Islet of Langerhans (tissue), 1 donor: Measurements from ENCODE around the gene PPFIBP1.

Experiments used
- FAIRE-seq: peaks from one replicate; lab custom pipeline; 2011; peaks lifted over from hg19 to GRCh38; lab: Jason Lieb, UNC

The PPFIBP1 gene

DNA sequence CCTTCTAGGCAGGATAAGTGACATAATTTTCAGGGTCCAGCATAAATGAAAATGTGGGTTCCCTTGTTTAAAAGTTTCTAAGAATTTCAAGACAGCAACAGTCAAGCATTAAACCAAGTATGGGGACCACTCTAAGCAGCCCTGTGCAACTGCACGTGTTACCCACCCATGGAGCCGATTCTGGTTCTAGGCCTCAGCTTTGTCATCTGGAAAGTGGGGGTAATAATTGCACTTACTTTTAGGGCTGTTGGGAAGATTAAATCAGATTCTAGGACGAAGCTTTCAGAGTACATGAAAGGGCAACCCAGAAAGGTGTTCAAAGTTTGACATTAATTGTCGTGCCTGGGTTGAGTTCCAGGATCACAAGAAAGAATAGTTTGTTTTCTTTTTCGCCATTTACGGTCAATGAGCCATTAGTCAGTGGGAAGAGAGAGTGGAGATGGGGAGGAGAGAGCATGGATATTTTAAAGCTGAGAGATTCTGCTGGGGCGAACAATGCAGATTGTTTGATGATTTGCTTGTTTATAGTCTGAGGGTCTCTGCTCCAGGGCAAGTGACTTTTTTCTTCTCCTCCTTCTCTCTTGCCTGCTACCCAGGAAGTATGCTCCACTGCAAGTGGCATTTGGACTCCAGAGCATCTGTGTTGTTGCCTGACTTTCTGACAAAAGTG is 10.7 kb upstream of the PPFIBP1 start:
- FAIRE-seq = no peak

DNA sequence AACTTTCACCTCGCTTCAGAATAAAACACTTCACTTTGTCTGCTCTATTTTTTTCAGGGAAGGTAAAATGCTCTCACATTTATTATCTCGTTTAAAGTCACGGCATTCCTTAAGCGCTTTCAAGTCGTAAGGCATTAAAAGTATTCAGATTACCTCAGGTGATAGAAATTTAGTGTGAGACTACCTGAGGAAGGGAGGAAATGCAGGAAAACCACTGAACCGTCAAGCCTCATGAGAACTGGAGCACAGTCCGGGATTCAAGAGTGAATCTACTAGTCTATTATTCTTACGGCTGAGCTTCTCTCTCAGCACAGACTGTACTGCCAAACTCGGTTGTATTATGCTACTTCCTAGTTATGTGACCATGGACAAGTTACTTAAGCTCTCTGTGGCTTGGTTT is 8.3 kb upstream of the PPFIBP1 start:
- FAIRE-seq = no peak

GRCh38 chr12:27516625-27517024 is 7.4 kb upstream of the PPFIBP1 start:
- no peak for FAIRE-seq

- no peak for FAIRE-seq
Observed at GRCh38 chr12:27517546-27517945, 6.5 kb upstream of the PPFIBP1 start.

- FAIRE-seq = no peak
Observed at GRCh38 chr12:27517961-27518665, 5.9 kb upstream of the PPFIBP1 start.

GRCh38 chr12:27521066-27521465 is 2.9 kb upstream of the PPFIBP1 start:
- no peak for FAIRE-seq

- FAIRE-seq = no peak
Observed at GRCh38 chr12:27521981-27522380, 2.0 kb upstream of the PPFIBP1 start.

GRCh38 chr12:27523305-27523641 is 733 bp upstream of the PPFIBP1 start:
- no peak for FAIRE-seq

GRCh38 chr12:27524494-27524835 is 459 bp downstream of the PPFIBP1 start:
- FAIRE-seq = no peak

DNA sequence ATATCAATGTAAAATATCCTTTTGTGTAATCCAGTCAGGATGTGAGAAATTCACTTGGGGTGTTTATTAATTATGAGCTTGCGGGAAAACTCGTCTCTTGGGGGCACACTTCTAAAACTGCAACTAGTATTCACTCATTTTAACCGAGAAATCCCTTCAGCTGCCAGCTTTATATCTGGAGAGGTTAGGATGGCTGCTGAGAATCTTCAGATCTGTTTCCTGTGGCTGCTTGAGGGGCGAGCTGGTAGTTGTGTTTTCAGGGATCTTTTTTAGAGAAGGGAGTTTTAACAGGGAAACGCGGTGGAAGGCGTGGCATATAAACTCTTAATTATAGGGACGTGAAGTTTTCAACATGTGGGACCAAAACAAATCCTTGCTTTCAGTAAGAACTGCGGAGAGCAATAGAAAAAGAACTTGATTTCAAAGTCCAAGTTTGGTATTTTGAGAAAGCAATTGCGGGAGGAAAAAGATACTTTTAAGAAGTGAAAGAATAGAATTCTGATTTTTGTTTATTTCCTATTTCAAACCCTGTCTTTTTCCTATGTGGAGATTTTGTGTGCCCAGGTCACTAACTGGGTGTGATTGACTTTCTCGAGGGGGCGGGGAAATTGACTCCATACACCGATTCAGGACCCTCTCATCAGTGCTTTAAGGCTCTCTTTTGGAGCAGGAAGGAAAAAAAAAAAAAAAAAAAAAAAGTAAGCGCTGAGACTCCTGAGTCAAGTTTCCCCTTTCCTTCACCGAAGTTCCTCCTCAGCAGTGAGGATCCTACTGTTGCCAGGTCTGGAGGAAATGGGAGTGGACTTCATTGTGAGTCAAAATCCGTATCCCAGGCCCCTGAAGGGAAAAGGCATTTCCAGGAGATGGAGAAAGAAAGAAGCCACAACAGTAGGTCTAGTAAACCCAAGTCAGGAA is 1.1 kb downstream of the PPFIBP1 start:
- FAIRE-seq = no peak

DNA sequence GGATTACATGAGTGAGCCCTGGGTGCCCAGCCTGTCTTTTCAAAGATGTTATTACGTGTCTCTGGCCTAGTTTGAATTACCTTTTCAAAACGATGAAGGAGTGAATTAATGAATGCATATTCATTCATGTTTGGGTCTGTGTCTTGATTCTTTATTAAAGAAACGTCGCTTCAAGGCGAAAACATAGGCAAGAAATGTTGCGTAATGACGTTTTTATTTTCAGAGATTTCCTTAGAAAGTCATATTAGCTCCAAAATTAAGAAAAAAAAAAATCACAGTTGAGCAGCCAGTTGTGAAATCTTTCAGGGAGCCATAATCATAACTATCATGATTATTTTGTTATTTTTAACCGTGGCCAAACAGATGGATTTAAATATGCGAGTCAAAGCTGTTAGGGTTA is 3.5 kb downstream of the PPFIBP1 start:
- FAIRE-seq = no peak

- no peak for FAIRE-seq
Observed at GRCh38 chr12:27528788-27529187, 4.8 kb downstream of the PPFIBP1 start.

DNA sequence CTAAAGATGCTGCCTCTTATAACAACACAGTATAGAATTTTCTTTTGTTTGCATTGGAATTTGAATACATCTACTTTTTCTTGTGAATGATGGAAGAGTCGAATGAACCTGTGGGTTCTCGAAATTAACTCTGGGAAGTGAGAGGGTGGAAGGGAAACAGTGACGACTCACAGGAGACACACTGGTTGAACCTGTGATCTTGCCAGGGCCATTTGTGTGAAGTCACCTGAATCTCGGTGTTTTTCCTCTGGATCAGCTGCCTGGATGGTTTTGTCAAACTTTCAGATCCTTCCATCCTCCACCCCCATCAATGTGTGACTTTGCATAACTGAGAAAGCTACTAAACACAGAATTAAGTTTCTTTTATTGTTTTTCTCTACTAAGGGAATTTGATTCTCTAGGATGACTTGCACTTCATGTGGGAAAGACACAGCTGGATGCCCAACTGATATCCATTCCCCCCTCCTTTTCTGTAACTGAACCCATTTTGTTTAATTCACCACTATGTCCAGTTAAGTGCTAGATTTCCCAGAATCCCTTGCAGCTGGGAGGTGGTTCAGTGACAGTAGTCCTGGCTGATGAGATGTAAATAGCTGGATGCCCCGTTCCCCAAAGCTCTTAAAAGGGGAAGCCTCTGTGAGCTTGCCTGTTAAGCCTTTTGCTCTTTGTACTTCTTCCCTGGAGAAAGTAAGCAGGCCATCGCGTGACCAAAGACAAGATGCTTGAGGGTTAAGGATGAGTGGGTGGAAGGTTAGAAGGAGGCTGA is 6.3 kb downstream of the PPFIBP1 start:
- no peak for FAIRE-seq

- no peak for FAIRE-seq
Observed at GRCh38 chr12:27531896-27532295, 7.9 kb downstream of the PPFIBP1 start.

DNA sequence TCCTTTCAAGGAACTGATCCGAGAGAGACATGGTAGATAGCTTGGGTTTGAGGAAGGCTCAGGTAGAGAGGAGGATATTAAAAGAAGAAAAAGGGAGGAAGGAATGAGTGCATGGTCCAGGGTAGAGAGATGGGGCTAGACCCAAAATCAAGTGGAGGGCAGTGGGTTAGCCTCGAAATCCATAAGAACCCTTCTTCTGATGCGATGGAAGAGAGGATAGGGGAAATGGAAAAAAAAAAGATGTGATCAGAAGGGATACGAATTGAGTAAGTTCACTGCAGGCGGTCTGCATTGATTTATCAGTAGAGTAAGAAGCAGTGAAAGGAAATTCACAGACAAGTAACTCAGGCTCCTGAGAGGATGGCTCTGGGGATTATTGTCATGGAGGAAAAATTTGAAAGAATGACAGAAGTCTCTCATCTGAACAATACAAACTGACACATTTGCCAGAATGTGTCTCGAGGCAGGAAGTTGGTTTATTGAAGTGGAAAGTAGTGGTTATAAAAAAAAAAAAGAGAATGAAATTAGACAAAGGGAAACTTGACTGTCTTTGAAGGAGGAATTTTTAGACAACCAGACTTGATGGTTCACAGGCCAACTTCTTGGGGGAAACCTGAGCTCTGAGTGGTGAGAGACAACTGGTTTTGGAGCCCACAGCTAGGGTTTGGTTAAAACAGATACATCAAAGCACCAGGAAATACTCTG is 10.2 kb downstream of the PPFIBP1 start:
- no peak for FAIRE-seq

DNA sequence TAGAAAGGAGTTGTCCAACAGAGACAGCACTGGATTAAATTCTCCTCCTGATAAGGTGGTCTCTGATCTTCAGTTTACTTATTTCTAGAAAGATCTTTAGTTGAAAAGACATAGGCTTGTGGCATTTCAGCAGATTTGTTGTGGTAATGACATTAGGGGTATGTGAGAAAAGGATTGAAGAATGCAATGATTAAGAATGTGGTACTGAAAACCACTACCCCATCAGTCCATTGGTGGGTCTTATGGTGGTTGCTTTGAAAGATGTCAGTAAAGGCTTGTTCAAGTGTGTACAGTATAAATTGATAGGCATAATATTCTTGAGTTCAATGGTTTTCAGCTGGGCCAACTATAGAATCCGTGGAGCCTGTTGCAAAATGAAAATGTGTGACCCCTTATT is 10.8 kb downstream of the PPFIBP1 start:
- FAIRE-seq = no peak

GRCh38 chr12:27535318-27535717 is 11.3 kb downstream of the PPFIBP1 start:
- FAIRE-seq = no peak

GRCh38 chr12:27537855-27538675 is 14.1 kb downstream of the PPFIBP1 start:
- FAIRE-seq = no peak

GRCh38 chr12:27539191-27539631 is 15.2 kb downstream of the PPFIBP1 start:
- FAIRE-seq = no peak

DNA sequence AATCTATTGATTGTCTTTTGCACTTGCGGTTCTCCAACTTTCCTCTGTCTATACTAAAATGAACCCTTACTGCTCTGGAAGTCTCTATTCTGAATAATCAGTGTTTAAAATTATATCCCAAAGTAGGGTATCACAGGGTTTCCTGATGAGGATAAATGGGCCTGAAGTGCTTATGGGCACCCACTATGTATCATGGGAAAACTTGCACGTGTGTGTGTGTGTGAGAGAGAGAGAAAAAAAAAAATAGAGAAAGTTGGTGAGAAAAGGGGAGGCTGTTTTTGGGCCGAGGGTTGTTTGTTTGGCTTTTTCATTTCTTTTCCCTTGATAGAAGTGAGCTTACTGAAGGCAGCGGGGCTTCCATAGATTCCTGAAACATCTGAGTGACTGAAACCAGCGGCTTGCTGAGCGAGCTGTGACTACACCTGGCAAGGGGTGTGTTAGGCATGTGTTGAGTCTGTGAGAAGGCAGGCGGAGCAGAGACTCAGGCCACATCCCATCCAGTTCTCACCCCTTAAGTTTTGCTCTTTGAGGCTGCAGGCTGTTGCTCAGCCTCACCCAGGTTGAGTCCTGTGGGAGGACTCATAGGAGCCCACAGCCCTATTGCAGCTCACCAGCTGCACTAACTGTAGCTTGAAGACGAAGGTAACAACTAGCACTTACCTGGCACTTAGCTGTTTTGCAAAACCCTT is 17.2 kb downstream of the PPFIBP1 start:
- no peak for FAIRE-seq
